ENCODE results near the gene MAD1L1.

Gene MAD1L1

GRCh38 chr7:1818575-1819258, 414.0 kb downstream of the MAD1L1 start:
- peak; percentile 48 for DNase-seq

GRCh38 chr7:1817061-1817712, 415.6 kb downstream of the MAD1L1 start:
- DNase-seq, result peak; percentile 54

- peak; percentile 52 for DNase-seq
Observed at GRCh38 chr7:1816451-1816850, 416.3 kb downstream of the MAD1L1 start.

GRCh38 chr7:1815551-1816281, 417.0 kb downstream of the MAD1L1 start:
- peak; percentile 52 for DNase-seq

- DNase-seq, result peak; percentile 48
Observed at GRCh38 chr7:1815051-1815481, 417.7 kb downstream of the MAD1L1 start.

GRCh38 chr7:1814089-1814811, 418.5 kb downstream of the MAD1L1 start:
- peak; percentile 51 for DNase-seq

- peak; percentile 55 for DNase-seq
Observed at GRCh38 chr7:1813394-1814088, 419.2 kb downstream of the MAD1L1 start.

GRCh38 chr7:1812509-1813393, 420.0 kb downstream of the MAD1L1 start:
- peak; percentile 50 for DNase-seq

- DNase-seq, result peak; percentile 56
Observed at GRCh38 chr7:1811850-1812508, 420.8 kb downstream of the MAD1L1 start.

GRCh38 chr7:1810961-1811849, 421.5 kb downstream of the MAD1L1 start:
- DNase-seq, result peak; percentile 54

GRCh38 chr7:1810521-1810920, 422.2 kb downstream of the MAD1L1 start:
- DNase-seq, result peak; percentile 32

GRCh38 chr7:1809601-1810258, 423.0 kb downstream of the MAD1L1 start:
- peak; percentile 41 for DNase-seq

GRCh38 chr7:1809070-1809469, 423.7 kb downstream of the MAD1L1 start:
- peak; percentile 11 for DNase-seq

- peak; percentile 37 for DNase-seq
Observed at GRCh38 chr7:1807821-1808600, 424.7 kb downstream of the MAD1L1 start.

GRCh38 chr7:1806354-1806753, 426.4 kb downstream of the MAD1L1 start:
- DNase-seq, result peak; percentile 15

GRCh38 chr7:1804310-1804709, 428.4 kb downstream of the MAD1L1 start:
- peak; percentile 21 for DNase-seq

- peak; percentile 43 for DNase-seq
Observed at GRCh38 chr7:1802899-1803298, 429.8 kb downstream of the MAD1L1 start.

- peak; percentile 30 for DNase-seq
Observed at GRCh38 chr7:1800902-1801301, 431.8 kb downstream of the MAD1L1 start.
